Gastrocnemius medialis (tissue), 4 donors: ENCODE results near the gene GALNT18.

Experiments
- CTCF ChIP-seq, 5 experiments: fragments of 450-650 bp in 3 of 5; fragments of 200-600 bp in 2 of 5; sonication (generic) in 2 of 5; IDR thresholded peaks in 4 of 5; conservative IDR thresholded peaks in 1 of 5; 1 replicate in 4 of 5; 2 replicates in 1 of 5; pipeline ENCODE4 v1.5.1; 2016 to 2019; ENCODE audit warnings: antibody characterized with exemption in 5 of 5, mild to moderate bottlenecking in 3 of 5, moderate library complexity in 3 of 5
- POLR2A ChIP-seq, 2 donors: fragments of 450-650 bp; IDR thresholded peaks; one replicate each; pipeline ENCODE4 v1.6.1; 2017; ENCODE audit warnings: antibody characterized with exemption in 2 of 2, mild to moderate bottlenecking in 2 of 2, moderate library complexity in 2 of 2

GRCh38 chr11:11481371-11481770 is 140.4 kb downstream of the GALNT18 start:
- TF ChIP-seq CTCF (IDR thresholded peaks at IDR 0.05 in 4 of 5, conservative IDR thresholded peaks at IDR 0.05 in 1 of 5) (no peak), POLR2A (IDR thresholded peaks at IDR 0.05) (no peak)
